Brain pericyte (primary cell): ENCODE results near the gene KAZN.

Experiments
- DNase-seq: peaks from one replicate; pipeline ENCODE4 v3.0.0-alpha.2; 2012; ENCODE audit warnings: low read depth, low spot score

KAZN gene

GRCh38 chr1:14912839-14913481 lies 314.5 kb downstream of the KAZN start:
- DNase-seq, result no peak

- no peak for DNase-seq
Observed at GRCh38 chr1:14913482-14914177, 315.1 kb downstream of the KAZN start.

GRCh38 chr1:14914351-14914988 lies 316.0 kb downstream of the KAZN start:
- DNase-seq, result no peak

- no peak for DNase-seq
Observed at GRCh38 chr1:14915356-14916054, 317.0 kb downstream of the KAZN start.

GRCh38 chr1:14919289-14919688 lies 320.8 kb downstream of the KAZN start:
- no peak for DNase-seq

GRCh38 chr1:14919751-14920150 lies 321.3 kb downstream of the KAZN start:
- no peak for DNase-seq

GRCh38 chr1:14921057-14921456 lies 322.6 kb downstream of the KAZN start:
- DNase-seq, result no peak

GRCh38 chr1:14922942-14923726 lies 324.6 kb downstream of the KAZN start:
- no peak for DNase-seq

- no peak for DNase-seq
Observed at GRCh38 chr1:14923727-14924452, 325.4 kb downstream of the KAZN start.

- no peak for DNase-seq
Observed at GRCh38 chr1:14924455-14925331, 326.2 kb downstream of the KAZN start.

GRCh38 chr1:14925336-14926136 lies 327.1 kb downstream of the KAZN start:
- no peak for DNase-seq

- DNase-seq, result no peak
Observed at GRCh38 chr1:14926229-14926628, 327.7 kb downstream of the KAZN start.

- no peak for DNase-seq
Observed at GRCh38 chr1:14926818-14927575, 328.5 kb downstream of the KAZN start.

- DNase-seq, result no peak
Observed at GRCh38 chr1:14928412-14928811, 329.9 kb downstream of the KAZN start.

GRCh38 chr1:14928886-14929546 lies 330.5 kb downstream of the KAZN start:
- no peak for DNase-seq

- no peak for DNase-seq
Observed at GRCh38 chr1:14929547-14930246, 331.2 kb downstream of the KAZN start.
